Bone marrow (tissue), 2 donors: ENCODE results near the gene RBFA.

Experiments
- DNase-seq, 2 donors: peaks; one replicate each; lab custom pipeline; 2025; lab: John Stamatoyannopoulos, UW

Gene RBFA

DNA sequence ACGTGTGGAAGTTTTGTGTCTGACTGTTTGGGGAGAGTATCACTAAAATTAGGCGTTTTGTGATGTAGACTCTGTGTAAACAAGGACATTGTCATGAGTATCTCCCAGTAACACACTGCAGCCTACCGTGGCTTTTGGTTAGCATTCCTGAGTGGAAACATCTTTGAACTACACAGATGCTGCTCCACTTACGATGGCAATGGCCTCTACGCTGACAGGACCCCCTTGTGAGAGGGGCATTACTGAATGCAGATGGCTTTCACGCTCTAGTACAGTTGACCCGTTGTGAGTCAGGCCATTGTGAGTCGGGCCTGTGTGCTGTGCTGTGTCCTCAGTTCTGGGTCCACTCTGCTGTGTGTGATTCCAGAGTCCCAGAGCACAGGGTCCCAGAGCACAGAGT lies 40.5 kb downstream of the RBFA start:
- no peak for DNase-seq

- DNase-seq, result no peak
These were observed 41.7 kb downstream of the RBFA start for GRCh38 chr18:80075940-80076339.

DNA sequence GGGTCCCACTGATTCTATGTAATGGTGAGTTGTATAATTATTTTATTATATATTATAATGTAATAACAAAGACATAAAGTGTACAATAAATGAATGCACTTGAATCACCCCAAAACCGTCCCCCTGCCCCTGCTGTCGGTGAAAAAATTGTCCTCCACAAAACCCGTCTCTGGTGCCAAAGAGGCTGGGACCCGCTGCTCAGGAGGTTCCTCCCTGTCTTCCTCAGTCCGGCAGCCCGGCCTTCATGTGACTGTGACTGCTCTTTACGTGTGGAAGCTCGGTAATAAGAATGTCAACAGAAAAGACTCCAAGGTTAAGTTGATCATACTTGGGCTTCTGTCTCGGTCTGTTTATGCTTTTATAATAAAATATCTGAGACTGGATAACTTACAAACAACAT lies 42.1 kb downstream of the RBFA start:
- DNase-seq, result no peak

GRCh38 chr18:80077873-80078272 lies 43.6 kb downstream of the RBFA start:
- no peak for DNase-seq
